A549 (cell line): Measurements from ENCODE around the gene RNF220. TPM values are rescaled to one million over a fixed set of nuclear protein-coding genes. Genes with fewer than 3 reads are reported as not detected.

ENCODE experiments used
- ATAC-seq, 2 experiments: fragments of 200-7000 bp in 1 of 2; fragments of >200 bp in 1 of 2; cut with Nextera tagmentation in 1 of 2; cut with Tn5 transposase in 1 of 2; 3 replicates each; pipeline versions ENCODE4 v1.8.0 to v1.9.1; 2018 to 2020; ENCODE audit warnings: mild to moderate bottlenecking in 1 of 2, moderate library complexity in 1 of 2
- CTCF ChIA-PET: fragments of 300-600 bp; sonication (Branson Sonifier 250); formaldehyde crosslinking; extraction: SDS; loops from one replicate; lab custom pipeline; 2021; ENCODE audit warnings: antibody characterized with exemption, inconsistent platforms; lab: Yijun Ruan, JAX
- POLR2A ChIA-PET: fragments of 350-600 bp; formaldehyde crosslinking; extraction: SDS; loops from one replicate; lab custom pipeline; 2021; ENCODE audit warnings: antibody characterized with exemption, inconsistent platforms; lab: Yijun Ruan, JAX
- DNase-seq, 2 experiments: peaks; one replicate each; pipeline versions ENCODE4 v3.0.0 to v3.0.0-alpha.2; 2011 to 2016; ENCODE audit warnings: low read depth in 1 of 2, low spot score in 1 of 2
- FAIRE-seq: peaks from 2 replicates; lab custom pipeline; 2011; peaks lifted over from hg19 to GRCh38; lab: Jason Lieb, UNC
- H3K27ac ChIP-seq, 2 experiments: fragments of >200 bp; sonication (Bioruptor Twin); formaldehyde crosslinking; 3 replicates each; pipeline ENCODE4 v1.5.1; 2016 to 2017
- H3K4me1 ChIP-seq: fragments of >200 bp; sonication (Bioruptor Twin); formaldehyde crosslinking; 3 replicates; pipeline ENCODE4 v1.6.1; 2016
- H3K4me2 ChIP-seq: fragments of >200 bp; sonication (Bioruptor Twin); formaldehyde crosslinking; 3 replicates; pipeline ENCODE4 v1.6.1; 2016
- H3K4me3 ChIP-seq: fragments of >200 bp; sonication (Bioruptor Twin); formaldehyde crosslinking; 3 replicates; pipeline ENCODE4 v1.5.1; 2016
- H3K9me3 ChIP-seq: fragments of >200 bp; sonication (Bioruptor Twin); formaldehyde crosslinking; 3 replicates; pipeline ENCODE4 v1.6.1; 2016
- CBX8 ChIP-seq: fragments of 200-600 bp; sonication (generic); IDR thresholded peaks from 2 replicates; pipeline ENCODE4 v1.6.1; 2016
- CHD2 ChIP-seq: fragments of 150-350 bp; IDR thresholded peaks from 2 replicates; pipeline ENCODE4 v1.6.1; 2014; ENCODE audit warnings: low read length; ENCODE audit not compliant: partially characterized antibody
- E2F6 ChIP-seq: IDR thresholded peaks from 2 replicates; pipeline ENCODE4 v1.6.1; 2012; ENCODE audit warnings: low read depth, borderline replicate concordance
- EP300 ChIP-seq, 2 experiments: fragments of >200 bp; sonication (Bioruptor Twin); formaldehyde crosslinking; IDR thresholded peaks; 2 replicates in 1 of 2; 3 replicates in 1 of 2; pipeline ENCODE4 v1.6.1; 2016 to 2017
- ESRRA ChIP-seq: fragments of 150-350 bp; IDR thresholded peaks from 2 replicates; pipeline ENCODE4 v1.6.1; 2014; ENCODE audit warnings: mild to moderate bottlenecking, low read length, borderline replicate concordance
- FOXS1 ChIP-seq: fragments of 250-450 bp; sonication (Bioruptor Pico); IDR thresholded peaks from 2 replicates; pipeline ENCODE4 v1.5.0; 2020; ENCODE audit warnings: mild to moderate bottlenecking, moderate library complexity
- HDAC2 ChIP-seq: fragments of 200-600 bp; sonication (generic); IDR thresholded peaks from 2 replicates; pipeline ENCODE4 v1.6.1; 2016
- HOXB5 ChIP-seq: fragments of 250-450 bp; sonication (Bioruptor Pico); IDR thresholded peaks from 2 replicates; pipeline ENCODE4 v1.5.0; 2020; ENCODE audit warnings: mild to moderate bottlenecking, moderate library complexity
- MAFK ChIP-seq: fragments of 450-650 bp; IDR thresholded peaks from 2 replicates; pipeline ENCODE4 v1.6.1; 2014; ENCODE audit not compliant: partially characterized antibody
- MAZ ChIP-seq: fragments of 150-350 bp; IDR thresholded peaks from 2 replicates; pipeline ENCODE4 v1.6.1; 2014; ENCODE audit warnings: antibody characterized with exemption, low read depth, low read length, borderline replicate concordance
- NPAS2 ChIP-seq: fragments of 250-450 bp; sonication (Bioruptor Pico); IDR thresholded peaks from 2 replicates; pipeline ENCODE4 v1.8.0; 2022; ENCODE audit warnings: mild to moderate bottlenecking, moderate library complexity, borderline replicate concordance
- PHF8 ChIP-seq: fragments of 200-600 bp; sonication (generic); IDR thresholded peaks from 2 replicates; pipeline ENCODE4 v1.6.1; 2016; ENCODE audit warnings: low read depth, mild to moderate bottlenecking, antibody characterized with exemption, moderate library complexity, borderline replicate concordance
- POLR2AphosphoS2 ChIP-seq: conservative IDR thresholded peaks from 2 replicates; pipeline ENCODE4 v1.6.1; 2012; ENCODE audit warnings: low read length, improper control_type of control experiment, inconsistent platforms
- RARB ChIP-seq: fragments of 250-450 bp; sonication (Bioruptor Pico); IDR thresholded peaks from 2 replicates; pipeline ENCODE4 v1.8.0; 2021; ENCODE audit warnings: mild to moderate bottlenecking, moderate library complexity
- RFX5 ChIP-seq: fragments of 450-650 bp; IDR thresholded peaks from 2 replicates; pipeline ENCODE4 v1.7.1; 2014; ENCODE audit warnings: antibody characterized with exemption, mild to moderate bottlenecking, moderate library complexity
- TFCP2L1 ChIP-seq: fragments of 250-450 bp; sonication (Bioruptor Pico); IDR thresholded peaks from 2 replicates; pipeline ENCODE4 v1.5.0; 2021; ENCODE audit warnings: mild to moderate bottlenecking
- ZFP36 ChIP-seq: fragments of 450-650 bp; IDR thresholded peaks from 2 replicates; pipeline ENCODE4 v1.6.1; 2014; ENCODE audit warnings: borderline replicate concordance; ENCODE audit not compliant: partially characterized antibody
- ZNF302 ChIP-seq: fragments of 250-450 bp; sonication (Bioruptor Pico); IDR thresholded peaks from 2 replicates; pipeline ENCODE4 v1.9.0; 2021; ENCODE audit warnings: inconsistent platforms, mild to moderate bottlenecking, moderate library complexity
- WGBS: methylation state at CpG from one replicate; pipeline ENCODE4 v1.1.6; 2017; ENCODE audit errors: missing lambda C conversion rate; 5-methylcytosine and 5-hydroxymethylcytosine counted together
- polyA plus RNA-seq, 4 experiments: library from polyadenylated mRNA; depleted of rRNA in 3 of 4; stranded (reverse); fragments of >200 nt; fragmentation: RNase III in 1 of 4; extraction: RNeasy Plus Mini Kit Qiagen cat#74134 plus additional on column Dnase treatment in 1 of 4; gene quantifications; 2 replicates in 3 of 4; 3 replicates in 1 of 4; pipeline ENCODE4 v1.2.3, GENCODE V29; 2011 to 2017
- TF ChIP-seq, protein P1 (sequence below): fragments of 250-450 bp; sonication (Bioruptor Pico); IDR thresholded peaks from 2 replicates; pipeline ENCODE4 v1.5.0; 2021; ENCODE audit warnings: mild to moderate bottlenecking, moderate library complexity, borderline replicate concordance
- TF ChIP-seq, protein P2 (sequence below): fragments of >200 bp; sonication (Bioruptor Twin); formaldehyde crosslinking; IDR thresholded peaks from 3 replicates; pipeline ENCODE4 v1.6.1; 2016
- TF ChIP-seq, protein P3 (sequence below): fragments of 200-600 bp; sonication (generic); IDR thresholded peaks from 2 replicates; pipeline ENCODE4 v1.6.1; 2016; ENCODE audit warnings: antibody characterized with exemption, mild to moderate bottlenecking, moderate library complexity
- TF ChIP-seq, protein P4 (sequence below): fragments of 450-650 bp; IDR thresholded peaks from 2 replicates; pipeline ENCODE4 v1.6.1; 2014; ENCODE audit warnings: antibody characterized with exemption

The RNF220 gene
- polyA plus RNA-seq, 2 of the 4 experiments (the other 2 are of a cell fraction), result 53.4 to 54.5 TPM

GRCh38 chr1:44678626-44679025, 273.6 kb downstream of the RNF220 start:
- DNase-seq (no peak), FAIRE-seq (no peak), ATAC-seq (no peak)
- Histone ChIP-seq H3K9me3 (no peaks in the 10 kb centered on the region), H3K4me3 (no peak overlapping the region), H3K27ac (no peak overlapping the region), H3K4me1 (peaks cover 20% of the 10 kb centered on the region), H3K4me2 (no peak overlapping the region)
- ChIA-PET POLR2A (no interaction called here), CTCF (no interaction called here)
- TF ChIP-seq, protein P1, sequence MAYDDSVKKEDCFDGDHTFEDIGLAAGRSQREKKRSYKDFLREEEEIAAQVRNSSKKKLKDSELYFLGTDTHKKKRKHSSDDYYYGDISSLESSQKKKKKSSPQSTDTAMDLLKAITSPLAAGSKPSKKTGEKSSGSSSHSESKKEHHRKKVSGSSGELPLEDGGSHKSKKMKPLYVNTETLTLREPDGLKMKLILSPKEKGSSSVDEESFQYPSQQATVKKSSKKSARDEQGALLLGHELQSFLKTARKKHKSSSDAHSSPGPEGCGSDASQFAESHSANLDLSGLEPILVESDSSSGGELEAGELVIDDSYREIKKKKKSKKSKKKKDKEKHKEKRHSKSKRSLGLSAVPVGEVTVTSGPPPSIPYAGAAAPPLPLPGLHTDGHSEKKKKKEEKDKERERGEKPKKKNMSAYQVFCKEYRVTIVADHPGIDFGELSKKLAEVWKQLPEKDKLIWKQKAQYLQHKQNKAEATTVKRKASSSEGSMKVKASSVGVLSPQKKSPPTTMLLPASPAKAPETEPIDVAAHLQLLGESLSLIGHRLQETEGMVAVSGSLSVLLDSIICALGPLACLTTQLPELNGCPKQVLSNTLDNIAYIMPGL (CRISPR knock-in tag), result no peak
- TF ChIP-seq FOXS1 (CRISPR knock-in tag) (no peak), RARB (CRISPR knock-in tag) (no peak), CHD2 (no peak), HOXB5 (CRISPR knock-in tag) (no peak), ZFP36 (no peak)
- WGBS, result 84% methylated on average over 4 of the region's 4 CpGs

DNA sequence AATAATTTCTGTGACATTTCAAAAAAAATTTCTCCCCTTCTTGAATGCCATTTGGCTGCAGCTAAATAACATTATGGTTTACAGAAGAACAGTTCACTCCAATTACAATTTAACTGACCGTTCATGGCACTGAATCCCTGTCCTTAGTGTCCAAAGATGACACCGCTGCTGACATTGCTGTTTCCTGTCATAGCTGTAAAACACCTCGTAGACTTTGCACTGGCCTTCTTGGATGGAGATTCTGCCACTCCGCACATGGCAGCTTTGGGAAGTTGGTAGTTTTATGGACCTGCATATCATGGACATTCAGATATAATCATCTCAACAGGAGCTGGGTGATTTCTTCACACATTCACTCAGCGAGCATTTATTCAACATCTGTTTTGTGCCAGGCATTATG, 274.4 kb downstream of the RNF220 start:
- H3K27ac ChIP-seq, result no peak overlapping the region
- H3K4me2 ChIP-seq, result no peak overlapping the region
- no peak overlapping the region for H3K4me3 ChIP-seq
- POLR2A ChIA-PET, result no interaction called here
- DNase-seq (no peak), FAIRE-seq (no peak), ATAC-seq (no peak)
- WGBS, result 78% methylated on average over 5 of the region's 5 CpGs
- H3K9me3 ChIP-seq, result no peaks in the 10 kb centered on the region
- TF ChIP-seq HDAC2, result no peak
- TF ChIP-seq E2F6, result no peak
- no peak for TF ChIP-seq MAFK
- TF ChIP-seq TFCP2L1 (CRISPR knock-in tag), result no peak
- no peak for TF ChIP-seq CBX8
- CTCF ChIA-PET, result interaction anchor here (0.7 to 1.6 kb wide), 3 partner anchors 11 to 36 kb away, joined by 3 to 4 read pairs (median 4); no protein-coding TSS in a partner anchor
- H3K4me1 ChIP-seq, result peaks cover 20% of the 10 kb centered on the region

- H3K4me1 ChIP-seq, result no peaks in the 10 kb centered on the region; the same call in 1 of the 3 replicates
- FAIRE-seq, result no peak
- H3K27ac ChIP-seq, result no peak overlapping the region
- POLR2A ChIA-PET, result no interaction called here
- no peak for DNase-seq
- CTCF ChIA-PET, result interaction anchor here (0.8 to 2.4 kb wide), 4 partner anchors 7 to 32 kb away, joined by 3 to 5 read pairs (median 4); partner anchors contain the start of gene ARMH1
- no peaks in the 10 kb centered on the region for H3K9me3 ChIP-seq
- 74% methylated on average over 14 of the region's 14 CpGs for WGBS
- H3K4me3 ChIP-seq, result no peak overlapping the region
- ATAC-seq, result no peak
- no peak overlapping the region for H3K4me2 ChIP-seq
- TF ChIP-seq POLR2AphosphoS2 (no peak), RFX5 (no peak), PHF8 (no peak), NPAS2 (CRISPR knock-in tag) (no peak), MAZ (no peak), ESRRA (no peak), ZNF302 (no peak), E2F6 (no peak), EP300 (IDR thresholded peaks at IDR 0.05) (no peak), TFCP2L1 (CRISPR knock-in tag) (no peak)
- TF ChIP-seq, protein P2, sequence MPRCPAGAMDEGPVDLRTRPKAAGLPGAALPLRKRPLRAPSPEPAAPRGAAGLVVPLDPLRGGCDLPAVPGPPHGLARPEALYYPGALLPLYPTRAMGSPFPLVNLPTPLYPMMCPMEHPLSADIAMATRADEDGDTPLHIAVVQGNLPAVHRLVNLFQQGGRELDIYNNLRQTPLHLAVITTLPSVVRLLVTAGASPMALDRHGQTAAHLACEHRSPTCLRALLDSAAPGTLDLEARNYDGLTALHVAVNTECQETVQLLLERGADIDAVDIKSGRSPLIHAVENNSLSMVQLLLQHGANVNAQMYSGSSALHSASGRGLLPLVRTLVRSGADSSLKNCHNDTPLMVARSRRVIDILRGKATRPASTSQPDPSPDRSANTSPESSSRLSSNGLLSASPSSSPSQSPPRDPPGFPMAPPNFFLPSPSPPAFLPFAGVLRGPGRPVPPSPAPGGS, result no peak
- TF ChIP-seq, protein P3, sequence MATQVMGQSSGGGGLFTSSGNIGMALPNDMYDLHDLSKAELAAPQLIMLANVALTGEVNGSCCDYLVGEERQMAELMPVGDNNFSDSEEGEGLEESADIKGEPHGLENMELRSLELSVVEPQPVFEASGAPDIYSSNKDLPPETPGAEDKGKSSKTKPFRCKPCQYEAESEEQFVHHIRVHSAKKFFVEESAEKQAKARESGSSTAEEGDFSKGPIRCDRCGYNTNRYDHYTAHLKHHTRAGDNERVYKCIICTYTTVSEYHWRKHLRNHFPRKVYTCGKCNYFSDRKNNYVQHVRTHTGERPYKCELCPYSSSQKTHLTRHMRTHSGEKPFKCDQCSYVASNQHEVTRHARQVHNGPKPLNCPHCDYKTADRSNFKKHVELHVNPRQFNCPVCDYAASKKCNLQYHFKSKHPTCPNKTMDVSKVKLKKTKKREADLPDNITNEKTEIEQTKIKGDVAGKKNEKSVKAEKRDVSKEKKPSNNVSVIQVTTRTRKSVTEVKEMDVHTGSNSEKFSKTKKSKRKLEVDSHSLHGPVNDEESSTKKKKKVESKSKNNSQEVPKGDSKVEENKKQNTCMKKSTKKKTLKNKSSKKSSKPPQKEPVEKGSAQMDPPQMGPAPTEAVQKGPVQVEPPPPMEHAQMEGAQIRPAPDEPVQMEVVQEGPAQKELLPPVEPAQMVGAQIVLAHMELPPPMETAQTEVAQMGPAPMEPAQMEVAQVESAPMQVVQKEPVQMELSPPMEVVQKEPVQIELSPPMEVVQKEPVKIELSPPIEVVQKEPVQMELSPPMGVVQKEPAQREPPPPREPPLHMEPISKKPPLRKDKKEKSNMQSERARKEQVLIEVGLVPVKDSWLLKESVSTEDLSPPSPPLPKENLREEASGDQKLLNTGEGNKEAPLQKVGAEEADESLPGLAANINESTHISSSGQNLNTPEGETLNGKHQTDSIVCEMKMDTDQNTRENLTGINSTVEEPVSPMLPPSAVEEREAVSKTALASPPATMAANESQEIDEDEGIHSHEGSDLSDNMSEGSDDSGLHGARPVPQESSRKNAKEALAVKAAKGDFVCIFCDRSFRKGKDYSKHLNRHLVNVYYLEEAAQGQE, result no peak
- TF ChIP-seq, protein P4, sequence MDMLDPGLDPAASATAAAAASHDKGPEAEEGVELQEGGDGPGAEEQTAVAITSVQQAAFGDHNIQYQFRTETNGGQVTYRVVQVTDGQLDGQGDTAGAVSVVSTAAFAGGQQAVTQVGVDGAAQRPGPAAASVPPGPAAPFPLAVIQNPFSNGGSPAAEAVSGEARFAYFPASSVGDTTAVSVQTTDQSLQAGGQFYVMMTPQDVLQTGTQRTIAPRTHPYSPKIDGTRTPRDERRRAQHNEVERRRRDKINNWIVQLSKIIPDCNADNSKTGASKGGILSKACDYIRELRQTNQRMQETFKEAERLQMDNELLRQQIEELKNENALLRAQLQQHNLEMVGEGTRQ, result no peak
Measured at GRCh38 chr1:44681905-44682882, 277.1 kb downstream of the RNF220 start.
